HG03565 (cell line): ENCODE results near the gene SETD7.

Experiments used
- ATAC-seq: cut with Tn5 transposase; IDR thresholded peaks from one replicate; pipeline ENCODE4 v1.9.1; 2021; ENCODE audit warnings: mild to moderate bottlenecking, moderate library complexity; ENCODE audit not compliant: unreplicated experiment

SETD7 gene

DNA sequence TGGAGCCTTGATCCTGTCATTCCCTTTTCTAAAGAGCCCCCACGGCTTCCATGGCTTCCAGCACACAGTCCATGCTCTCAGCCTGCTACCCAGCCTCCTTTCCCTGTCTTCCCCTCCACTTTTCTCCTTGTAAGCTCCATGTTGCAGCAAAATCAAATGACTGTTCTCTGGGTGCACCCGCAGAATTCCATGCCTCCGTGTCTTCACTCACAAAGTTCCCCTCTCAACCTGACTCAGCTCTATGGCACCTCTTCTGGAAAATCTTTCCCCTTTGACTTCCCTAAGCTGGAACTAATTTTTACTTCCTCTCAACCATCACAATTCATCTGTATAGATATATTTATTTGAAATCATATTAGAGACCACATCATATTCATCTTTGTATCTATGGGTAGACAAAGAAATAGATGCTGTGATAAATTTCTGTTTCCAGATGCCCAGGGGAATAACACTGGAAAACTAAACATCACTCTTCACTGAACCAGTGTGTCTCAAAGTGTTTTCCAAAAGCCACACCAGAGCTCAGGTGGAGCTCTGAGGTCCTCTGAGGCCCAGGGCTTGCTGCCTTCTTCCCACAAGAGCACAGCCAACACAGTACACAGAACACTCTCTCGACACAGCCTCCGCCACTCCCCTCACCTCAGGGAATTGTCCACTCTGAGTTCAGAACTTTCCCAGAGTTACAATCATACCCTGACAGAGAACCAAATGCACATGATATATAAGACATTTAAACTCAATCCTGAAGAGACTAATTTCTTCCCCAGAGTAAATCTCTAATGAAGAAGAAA, 3.3 kb downstream of the SETD7 start:
- no peak for ATAC-seq

DNA sequence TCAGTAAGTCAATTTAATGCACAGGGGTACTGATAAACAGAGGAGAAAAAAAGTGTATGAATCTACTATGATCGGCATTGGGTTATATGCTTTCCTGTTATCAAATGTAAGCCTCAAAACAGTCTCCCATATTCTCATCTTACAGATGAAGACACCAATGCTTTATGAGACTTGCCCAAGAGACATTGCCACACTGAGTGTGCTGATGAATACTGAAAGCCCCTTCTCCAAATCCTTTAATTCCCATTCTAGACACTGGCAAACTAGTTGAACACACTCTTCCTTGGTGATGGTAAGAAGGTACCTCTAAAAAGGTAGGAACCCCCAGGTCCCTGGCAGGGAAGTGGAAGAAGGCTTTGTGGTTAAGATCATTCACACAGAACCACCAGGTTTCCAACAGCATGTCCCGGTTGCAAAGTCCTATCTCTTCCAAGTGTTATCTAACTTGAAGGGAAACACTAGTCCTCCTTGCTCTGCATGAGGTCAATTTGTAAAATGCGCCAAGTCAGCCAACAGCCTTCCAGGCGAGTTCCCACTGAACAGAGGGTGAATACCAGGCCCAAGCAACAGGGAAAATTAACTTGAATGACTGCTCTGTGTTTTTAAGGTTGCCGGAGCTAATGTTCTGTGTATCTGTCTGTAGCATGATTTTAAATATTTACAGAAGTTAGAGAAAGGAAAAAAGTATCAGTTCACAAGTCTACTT, 5.1 kb downstream of the SETD7 start:
- no peak for ATAC-seq

DNA sequence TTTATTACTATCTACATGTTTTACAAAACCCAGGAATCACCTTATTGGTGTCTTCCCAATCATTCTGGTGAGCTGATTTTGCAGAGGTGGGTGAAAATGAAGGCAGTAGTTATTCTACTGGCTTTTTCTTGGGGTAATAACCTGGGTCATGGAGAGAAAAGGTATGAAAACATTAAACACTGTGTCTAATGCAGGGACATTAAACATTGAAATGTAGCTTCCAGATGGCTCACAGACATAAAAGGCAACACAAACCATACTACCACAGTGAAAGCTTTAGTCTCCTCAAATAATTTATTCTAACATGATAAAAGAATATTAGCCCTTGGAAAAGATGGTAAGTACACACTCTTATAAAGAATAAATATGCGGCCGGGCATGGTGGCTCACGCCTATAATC, 8.0 kb downstream of the SETD7 start:
- ATAC-seq: no peak

DNA sequence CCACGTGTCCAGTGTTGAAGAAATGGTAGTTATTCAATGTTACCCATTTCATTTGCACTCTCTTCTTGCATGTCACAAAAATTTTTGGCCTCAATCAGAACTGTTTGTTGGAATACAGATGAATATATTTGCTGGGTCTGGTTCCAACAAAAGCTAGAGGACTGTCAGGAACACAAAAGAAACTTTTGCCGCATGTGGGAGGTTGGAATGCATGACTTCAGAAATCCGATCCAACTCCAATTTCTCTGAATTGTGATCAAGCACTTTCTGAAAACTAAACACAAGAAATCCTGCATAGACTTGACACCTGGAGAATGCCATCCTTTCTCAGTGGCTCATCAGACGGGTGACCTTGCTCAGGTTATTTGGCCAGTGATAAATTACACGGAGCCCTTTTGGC, 15.4 kb downstream of the SETD7 start:
- ATAC-seq: no peak

DNA sequence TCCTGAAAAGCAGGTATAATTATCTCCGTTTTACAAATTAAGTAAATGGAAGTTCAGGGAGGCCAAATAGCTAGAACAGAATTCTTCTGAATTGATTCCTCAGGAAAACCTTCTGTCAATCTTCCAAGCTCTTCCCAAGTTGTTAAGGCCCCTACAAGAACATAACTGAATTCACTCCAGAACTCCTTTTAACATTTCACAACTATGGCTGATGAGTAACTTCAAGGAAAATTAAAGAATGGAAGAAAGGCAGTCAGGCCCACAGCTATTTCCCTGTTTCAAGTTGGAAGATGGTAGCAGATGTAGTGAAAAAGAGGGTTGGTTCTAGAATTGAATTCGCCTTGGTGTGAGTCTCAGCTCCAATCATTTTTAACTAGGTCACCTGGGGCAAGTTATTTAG, 15.9 kb downstream of the SETD7 start:
- no peak for ATAC-seq

DNA sequence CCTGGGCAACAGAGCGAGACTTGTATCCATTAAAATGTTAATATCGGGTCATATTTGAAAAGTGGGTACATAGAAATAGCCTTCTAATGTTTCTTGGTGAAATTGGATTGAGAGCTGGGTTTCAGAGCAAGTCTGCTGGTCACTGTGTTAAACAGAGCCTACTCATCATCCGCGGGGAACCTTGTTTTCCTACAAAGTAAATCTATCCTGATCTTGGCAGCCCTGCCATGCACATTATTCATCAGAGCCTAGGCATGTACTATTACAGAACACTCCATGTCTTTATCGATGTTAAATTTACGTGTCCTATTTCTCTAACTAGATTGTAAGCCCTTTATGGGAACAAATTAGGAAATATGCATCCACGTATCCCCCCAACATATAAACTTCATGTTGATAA, 18.7 kb downstream of the SETD7 start:
- ATAC-seq: no peak

DNA sequence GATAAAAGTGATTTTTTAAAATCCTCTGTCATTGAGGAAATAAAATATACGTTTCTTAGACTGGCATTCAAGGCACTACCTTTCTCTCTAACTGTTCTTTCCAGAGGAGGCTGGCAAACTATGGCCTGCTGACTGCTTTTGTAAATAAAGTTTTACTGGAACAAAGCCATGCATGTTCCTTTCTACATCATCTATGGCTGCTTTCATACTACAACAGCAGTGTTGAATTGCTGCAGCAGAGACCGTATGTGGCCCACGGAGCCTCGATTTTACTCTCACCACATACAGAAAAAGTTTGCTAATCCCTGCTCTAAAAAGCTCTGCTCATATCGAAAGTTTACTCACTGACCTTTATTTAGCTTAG, 20.2 kb downstream of the SETD7 start:
- no peak for ATAC-seq

DNA sequence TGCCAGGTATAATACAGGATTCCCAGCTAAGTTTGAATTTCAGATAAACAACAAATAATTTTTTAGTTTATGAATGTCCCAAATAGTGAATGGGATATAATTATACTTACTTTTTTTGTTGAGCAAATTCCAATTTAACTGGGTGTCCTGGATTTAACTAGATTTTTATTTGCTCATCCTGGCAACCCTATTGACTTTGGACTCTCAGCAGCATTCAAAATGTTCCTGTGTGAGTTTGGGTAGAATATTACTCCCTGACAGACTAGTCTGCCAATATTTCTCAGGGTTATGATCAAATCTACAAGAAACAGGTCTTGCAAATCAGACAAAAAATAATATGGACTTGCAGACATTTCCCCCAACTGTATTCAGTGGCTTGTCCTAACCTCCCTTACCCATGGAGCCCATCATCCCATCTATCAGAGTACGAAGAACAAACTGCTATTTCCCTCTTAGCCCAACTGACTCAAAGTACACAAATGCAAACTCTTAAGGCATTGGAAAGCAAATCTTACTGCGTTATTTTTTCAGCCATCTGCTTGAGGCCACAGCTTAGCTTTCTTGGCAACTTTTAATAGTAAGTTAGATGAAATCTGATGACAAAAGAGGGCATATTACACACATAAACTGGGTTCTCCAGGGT, 20.7 kb downstream of the SETD7 start:
- no peak for ATAC-seq

DNA sequence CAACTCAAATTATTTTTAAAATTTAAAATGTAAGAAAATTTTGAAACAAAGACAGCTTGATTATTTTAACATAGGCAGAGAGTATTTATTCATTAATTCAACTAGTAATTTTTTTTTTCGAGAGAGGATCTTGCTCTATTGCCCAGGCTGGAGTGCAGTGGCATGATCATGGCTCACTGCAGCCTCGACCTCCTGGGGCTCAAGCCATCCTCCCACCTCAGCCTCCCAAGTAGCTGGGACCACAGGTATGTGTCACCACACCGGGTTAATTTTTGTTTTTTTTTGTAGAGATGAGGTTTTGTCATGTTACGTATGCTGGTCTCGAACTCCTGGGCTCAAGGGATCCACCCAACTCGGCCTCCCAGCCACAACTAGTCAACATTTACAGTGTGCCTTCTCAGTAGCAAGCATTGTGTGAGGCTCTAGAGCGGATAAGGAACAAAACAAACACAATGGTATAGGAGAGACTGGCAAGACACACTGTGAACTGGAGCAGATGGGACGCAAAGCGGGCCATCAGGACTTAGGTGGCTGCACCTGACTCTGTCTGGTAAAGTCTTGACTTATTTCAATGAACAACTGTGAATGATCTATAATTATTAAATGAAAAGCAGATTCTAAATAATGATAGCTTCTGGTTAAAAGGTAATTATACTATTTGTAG, 21.6 kb downstream of the SETD7 start:
- ATAC-seq: no peak

DNA sequence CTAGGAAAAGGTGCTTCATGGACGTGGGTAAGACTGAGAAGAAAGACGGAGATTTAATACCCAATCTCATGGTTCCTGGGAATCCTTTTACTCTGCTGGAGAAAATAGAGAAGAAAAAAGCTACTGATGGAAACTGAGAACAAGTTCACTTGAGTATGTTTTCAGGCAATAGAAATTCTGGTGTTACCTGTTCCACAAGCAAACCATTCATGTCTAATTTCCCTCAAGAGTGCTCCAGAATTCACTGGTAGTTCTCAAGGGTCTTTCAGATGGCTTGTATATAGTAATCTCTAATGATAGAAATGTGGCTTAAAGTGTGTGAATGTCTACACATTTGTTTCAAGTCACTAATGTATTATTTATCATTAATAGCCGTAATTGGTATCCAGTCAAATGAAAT, 22.5 kb downstream of the SETD7 start:
- no peak for ATAC-seq

DNA sequence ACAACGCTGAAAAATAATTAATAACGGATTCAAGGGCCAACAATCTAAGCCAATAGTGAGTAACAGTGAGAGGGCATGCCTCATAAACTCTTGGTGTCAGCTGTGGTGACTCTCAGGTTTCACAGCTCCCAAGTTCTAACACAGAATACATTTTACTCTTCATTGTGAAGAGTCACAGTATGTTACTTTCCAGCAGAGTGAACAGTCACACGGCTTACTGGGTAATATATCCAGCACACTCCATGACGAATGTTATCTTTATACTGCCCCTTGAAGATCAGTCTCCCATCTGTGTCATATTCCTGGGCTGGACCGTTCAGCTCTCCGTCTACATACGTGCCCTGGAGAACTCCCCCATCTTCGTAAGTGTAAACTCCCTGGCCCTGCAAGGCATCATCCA, 23.1 kb downstream of the SETD7 start:
- no peak for ATAC-seq

DNA sequence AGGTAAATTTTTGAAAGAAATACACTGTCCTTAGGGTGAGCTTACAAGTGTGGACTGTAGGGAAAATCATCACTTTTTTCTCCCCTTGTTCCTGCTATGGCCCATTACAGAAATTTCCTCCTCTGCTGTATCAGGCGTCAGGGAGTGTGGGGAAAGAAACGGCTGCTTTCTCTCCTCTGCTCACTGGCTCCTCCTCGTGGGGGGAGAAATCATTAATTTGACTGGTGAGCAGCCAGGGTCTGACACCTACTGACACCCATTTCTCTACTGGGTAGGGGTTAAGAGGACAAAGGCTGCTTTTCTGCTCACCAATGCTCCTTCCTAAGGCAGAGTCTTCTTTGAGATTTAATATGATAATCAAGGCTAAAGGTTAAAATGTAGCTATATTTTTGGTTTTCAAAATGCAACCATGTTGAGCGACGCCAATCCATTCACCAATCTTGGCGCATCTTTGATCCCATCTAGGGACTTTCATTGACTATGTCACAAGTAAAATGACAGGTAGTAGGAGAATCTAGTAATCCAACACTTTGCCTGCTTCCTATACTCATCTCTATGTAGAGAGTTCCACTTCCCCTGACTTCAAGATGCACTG, 25.1 kb downstream of the SETD7 start:
- no peak for ATAC-seq

DNA sequence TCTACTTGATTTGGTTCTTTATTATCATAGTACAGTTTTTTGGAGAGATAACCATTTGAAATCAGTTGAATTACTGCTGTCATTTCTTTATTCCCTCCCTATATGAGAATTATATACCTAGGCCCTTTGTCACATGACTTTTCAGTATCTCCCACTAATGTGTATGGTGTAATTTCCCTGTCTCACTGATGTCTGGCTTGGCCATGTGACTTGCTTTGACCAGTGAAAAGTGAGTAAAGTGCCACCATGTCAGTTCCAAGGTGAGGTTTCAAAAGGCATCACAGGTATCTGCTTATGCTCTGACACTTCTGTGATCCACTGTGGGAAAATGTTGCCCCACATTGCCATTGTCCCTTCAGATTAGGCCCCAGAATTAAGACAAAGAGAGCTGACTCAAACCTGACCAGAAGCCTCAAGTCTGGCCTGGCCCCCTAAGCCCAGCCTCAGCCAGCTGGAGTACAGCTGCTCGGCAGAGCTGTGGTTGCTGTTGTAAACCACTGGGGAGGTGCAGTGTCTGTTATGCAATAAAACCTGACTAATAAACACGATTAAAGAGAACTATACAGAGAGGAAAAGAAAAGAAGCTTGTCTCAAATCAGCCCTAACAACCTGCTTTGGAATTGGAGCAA, 27.5 kb downstream of the SETD7 start:
- peak; percentile 48 for ATAC-seq

DNA sequence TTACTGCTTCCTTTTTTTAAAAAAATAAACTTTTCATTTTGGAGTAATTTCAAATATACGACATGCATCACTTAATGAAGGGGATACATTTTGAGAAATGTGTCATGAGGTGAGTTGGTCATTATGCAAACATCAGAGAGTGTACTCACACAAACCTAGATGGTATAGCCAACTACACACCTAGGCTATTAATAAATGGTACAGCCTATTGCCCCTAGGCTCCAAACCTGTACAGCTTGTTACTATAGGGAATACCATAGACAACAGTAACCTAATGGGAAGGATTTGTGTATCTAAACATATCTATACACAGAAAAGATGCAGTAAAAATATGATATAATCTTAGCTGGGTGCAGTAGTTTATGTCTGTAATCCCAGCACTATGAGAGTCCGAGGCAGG, 29.1 kb downstream of the SETD7 start:
- ATAC-seq: no peak

DNA sequence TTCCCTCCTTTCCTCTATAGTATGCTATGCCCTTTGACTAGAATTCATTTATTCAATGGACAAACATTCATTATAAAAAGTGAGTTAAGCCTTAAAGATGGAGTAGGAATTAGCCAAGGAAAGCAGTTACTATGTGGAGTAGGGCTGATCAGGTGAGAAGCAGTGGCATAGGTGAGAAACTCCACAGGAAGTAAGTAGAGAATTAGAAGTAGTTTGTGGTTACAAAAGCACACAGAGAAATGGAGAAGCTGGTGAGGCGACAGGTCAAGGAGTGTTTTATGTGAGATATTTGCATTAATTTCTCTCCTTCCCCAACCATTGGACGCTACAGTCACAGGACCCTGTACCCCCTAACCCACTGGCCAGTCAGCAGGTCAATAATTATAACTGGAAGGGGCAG, 30.6 kb downstream of the SETD7 start:
- ATAC-seq: peak; percentile 33

DNA sequence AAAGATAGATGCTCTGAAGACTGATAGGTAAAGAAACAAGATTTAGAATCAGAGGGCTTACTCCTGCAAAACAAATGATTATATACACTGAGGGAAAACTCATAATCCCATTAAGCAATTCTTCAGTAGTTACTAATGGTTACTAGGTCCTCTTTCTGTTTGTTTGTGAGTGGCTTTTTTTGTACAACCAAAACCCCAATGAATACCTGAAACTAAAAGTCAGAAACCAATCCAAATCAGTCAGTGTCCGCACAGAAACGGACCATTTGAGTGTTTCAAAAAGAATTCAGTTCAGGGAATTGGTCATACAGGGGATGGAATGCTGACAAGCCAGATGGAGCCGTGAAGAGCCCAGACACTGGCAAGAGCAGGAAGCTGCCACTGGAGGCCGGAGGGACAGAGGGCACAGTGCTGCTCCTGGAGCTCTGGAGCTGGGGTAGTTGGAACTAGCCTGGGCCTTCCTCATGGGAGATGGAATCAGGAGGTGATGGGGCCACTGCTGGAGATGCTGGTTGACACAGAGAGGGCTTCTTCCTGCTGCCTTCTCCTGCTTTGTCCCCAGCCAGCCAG, 31.9 kb downstream of the SETD7 start:
- no peak for ATAC-seq

DNA sequence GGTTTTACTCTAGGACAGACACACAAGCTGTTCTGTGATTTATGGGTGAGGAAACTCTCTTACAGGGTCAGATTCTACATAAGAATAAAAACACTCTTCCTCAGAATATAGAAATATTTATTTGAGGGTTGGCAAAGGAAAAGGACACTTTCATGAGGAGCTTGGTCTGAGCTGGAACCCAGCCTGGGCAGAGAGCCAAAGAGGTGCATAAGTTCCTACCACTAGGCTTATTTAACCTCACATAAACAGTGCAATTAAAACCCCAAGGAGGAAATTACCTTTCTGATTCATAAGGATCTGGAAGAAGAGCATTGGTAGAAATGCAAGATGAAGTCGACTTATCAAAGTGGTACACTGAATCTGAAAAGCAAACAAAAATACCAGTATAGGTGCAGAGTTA, 32.9 kb downstream of the SETD7 start:
- no peak for ATAC-seq

DNA sequence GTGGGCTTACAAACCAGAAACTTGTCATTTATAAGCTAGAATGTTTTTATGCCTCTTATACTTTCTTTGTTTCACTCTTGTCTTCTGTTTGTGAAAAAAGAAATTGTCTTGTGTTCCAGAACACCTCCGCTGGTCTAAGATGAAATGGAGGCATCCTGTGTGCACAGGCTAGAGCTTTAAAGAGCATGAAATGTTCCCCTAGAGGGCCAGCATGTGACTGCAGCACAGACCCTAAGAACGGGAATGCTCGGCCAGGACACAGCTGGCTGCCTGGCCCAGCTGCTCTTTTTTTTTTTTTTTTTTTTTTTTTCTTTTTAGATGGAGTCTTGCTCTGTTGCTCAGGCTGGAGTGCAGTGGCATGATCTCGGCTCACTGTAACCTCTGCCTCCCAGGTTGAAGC, 33.6 kb downstream of the SETD7 start:
- ATAC-seq: no peak

DNA sequence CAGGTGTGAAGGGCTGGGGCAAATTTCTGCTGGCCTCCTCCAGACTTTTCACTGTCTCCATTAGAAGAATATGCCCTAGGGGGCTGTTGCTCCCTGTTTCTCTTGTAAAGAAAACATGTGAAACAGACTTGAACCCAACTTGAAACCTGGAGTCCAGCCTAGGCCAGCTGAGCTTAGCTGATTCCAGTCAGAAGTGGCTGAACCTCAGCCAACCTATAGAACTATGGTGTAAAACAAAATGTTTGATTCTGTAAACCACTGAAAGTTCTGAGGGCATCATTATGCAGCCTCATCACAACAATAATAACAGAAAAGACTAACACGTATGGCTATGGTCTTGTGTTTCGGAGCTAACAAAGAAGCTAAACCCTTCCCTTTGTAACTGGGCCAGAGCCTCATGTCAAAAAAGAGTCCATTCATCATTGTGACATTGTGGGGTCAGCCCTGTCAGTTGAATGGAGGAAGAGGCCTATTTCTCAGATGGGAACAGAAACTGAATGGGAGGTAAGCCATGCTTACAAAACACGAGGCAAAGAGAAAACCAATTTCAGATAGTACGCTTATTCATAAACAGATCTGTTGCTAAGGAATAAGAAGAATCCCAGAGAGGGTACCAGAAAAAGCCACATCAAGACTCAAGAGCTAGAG, 34.1 kb downstream of the SETD7 start:
- no peak for ATAC-seq

DNA sequence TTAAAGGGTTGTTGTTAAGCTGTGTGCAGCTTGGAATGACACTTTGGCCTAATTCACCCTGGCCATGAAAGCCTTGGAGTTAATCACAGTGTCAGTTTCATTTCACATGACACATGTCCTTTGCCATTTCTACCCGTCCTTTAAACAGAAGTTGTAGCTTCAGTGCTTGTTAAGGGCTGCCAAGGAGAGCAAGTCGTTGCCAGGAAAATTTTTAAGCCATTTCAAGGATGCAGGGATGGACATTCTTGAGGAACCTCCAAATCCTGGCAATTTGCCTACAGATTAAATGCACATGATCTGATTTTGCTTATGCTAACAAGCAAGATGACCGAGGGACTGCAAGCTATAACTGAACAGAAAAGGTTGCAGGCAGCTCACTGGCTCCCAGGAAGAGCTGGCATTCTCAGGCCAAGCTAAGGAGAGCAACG, 40.5 kb downstream of the SETD7 start:
- no peak for ATAC-seq
